HG03025 (cell line): ENCODE measurements around the gene POMT1.
"Not testable (repeated sequence)": the region's sequence is repeated elsewhere in the genome, so short reads cannot be mapped to it uniquely, and the experiment has no call there.

Experiments
- ATAC-seq: cut with Tn5 transposase; IDR thresholded peaks from one replicate; pipeline ENCODE4 v1.9.1; 2021; ENCODE audit warnings: mild to moderate bottlenecking, moderate library complexity; ENCODE audit not compliant: unreplicated experiment, low FRiP score

POMT1 gene

DNA sequence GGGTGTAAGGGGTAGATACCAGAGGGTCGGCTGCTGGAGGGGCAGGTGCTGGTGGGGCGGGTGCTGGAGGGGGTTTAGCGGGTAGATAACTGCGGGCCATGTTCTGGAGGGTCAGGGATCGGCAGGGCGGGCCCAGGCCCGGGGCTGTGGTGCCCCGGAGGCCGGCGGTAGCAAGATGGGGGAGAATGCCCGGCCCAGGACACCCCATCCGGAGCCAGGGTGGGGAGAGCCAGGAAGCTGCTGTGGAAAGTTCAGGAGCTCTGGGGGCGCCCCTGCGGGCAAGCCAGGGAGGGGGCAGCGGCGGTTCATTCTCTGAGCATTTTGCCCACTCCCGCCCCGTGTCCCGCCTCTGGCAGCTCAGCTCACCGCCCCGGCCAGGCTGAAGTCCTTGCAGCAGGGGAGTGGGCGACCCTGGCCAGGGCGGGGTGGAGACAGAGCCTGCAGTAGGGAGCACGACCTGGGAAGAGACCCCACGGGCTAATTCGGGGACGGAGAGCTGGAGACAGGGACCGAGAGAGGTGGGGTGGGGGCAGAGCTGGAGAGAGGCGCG lies 43.1 kb downstream of the POMT1 start:
- no peak for ATAC-seq

DNA sequence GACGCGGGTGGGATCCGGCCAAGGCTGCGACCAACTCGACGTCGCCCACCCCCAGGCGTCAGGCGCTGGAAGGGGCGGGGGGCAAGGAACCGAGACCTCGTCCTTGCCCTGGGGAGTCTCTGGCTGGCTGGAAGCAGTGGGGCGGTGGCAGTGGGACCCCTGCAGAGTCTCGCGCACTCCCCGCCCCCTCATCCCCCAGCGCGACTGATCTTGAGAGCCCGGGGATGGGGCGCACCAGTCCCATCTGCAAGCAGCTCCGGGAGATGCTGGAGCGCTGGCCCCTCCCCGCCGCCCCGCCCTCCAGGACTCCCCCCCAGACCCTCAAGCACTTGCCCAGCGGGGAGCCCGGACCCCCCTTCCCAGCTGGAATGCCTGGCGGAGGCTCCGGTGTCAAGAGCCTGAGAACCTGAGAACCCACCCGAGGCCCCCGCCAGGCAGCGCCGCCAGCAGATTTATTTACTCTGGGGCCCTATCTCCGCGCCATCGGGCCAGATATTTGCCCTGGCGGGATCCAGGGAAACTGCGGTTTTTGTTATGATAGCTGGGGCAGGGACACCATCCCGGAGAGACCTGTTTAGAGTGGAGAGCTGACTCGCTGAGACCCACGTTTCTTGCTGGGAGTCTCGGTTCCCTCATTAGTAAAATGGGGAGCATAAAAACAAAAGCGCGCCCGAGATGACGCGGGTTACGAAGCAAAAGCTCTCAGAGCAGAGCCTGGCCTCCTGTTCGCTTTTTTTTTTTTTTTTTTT lies 43.8 kb downstream of the POMT1 start:
- no peak for ATAC-seq

DNA sequence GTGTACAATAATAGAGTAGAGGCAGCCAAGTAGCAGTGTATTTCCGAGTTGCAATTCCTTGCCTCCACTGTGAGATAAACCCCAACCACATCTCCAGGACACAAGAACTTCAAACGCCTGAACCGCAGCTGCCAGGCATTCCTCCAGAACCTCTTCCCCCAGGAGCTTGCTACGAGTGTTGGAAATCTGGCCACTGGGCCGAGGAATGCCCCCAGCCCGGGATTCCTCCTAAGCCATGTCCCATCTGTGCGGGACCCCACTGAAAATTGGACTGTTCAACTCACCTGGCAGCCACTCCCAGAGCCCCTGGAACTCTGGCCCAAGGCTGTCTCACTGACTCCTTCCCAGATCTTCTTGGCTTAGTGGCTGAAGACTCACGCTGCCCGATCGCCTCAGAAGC lies 46.5 kb downstream of the POMT1 start:
- ATAC-seq, result not testable (repeated sequence)

DNA sequence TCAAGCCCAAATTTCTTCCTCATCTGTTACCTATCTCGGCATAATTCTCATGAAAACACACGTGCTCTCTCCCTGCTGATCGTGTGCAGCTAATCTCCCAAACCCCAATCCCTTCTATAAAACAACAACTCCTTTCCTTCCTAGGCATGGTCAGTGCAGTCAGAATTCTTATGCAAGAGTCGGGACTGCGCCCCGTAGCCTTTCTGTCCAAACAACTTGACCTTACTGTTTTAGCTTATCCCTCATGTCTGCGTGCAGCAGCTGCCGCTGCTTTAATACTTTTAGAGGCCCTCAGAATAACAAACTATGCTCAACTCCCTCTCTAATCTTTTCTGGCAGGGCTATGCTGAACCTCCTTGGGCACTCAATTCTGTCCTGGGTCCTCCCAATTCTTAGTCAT lies 47.7 kb downstream of the POMT1 start:
- not testable (repeated sequence) for ATAC-seq

DNA sequence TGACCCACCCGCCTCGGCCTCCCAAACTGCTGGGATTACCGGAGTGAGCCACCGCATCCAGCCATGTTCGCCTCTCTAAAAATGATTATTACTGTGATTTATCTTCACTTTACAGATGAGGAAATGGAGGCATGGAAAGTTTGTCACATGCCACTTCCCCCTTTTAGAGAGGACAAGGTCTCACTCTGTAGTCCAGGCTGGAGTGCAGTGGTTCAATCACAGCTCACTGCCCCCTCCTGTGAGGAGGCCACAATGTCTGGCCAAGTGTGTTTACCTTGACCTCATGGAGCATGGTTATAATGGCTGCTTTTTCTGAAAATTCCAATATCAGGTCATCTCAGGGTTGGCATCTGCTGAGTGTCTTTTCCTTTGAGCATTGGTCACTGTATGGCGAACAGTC lies 49.3 kb downstream of the POMT1 start:
- no peak for ATAC-seq

DNA sequence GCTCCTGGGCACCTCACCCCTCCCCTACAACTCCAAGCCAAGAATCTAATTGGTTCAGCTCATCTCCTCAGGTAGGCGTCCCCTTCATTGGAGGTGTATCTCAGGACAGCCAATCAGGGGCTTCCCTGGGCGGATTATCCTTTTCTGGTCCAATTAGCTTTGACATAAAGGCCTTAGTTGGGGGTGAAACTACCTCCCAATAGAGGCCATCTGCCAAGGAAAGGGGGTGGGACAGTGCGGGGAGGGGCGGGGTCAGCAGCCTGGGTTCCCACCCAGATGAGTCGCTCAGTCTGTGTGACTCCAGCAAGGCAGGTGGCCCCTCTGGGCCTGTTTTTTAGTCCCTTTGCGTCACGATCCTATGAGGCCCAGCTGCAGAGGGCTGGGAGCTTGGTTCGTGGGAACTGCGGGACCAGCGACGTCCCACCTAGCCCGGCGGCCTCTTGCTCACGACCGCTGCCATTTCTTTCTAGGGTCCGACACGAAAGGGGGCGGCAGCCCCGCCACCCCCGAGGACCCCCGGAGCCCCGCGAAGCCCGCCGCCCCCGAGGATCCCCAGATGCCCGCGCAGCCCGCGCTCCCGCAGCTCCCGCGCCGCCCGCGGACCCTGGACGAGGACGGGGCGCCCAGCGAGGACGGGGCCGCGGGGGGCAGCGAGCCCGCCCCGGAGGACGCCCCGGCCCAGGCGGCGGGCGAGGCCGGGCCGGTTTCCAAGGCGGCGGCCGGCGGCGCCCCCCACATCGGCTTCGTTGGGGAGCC lies 51.5 kb downstream of the POMT1 start:
- ATAC-seq, result no peak

DNA sequence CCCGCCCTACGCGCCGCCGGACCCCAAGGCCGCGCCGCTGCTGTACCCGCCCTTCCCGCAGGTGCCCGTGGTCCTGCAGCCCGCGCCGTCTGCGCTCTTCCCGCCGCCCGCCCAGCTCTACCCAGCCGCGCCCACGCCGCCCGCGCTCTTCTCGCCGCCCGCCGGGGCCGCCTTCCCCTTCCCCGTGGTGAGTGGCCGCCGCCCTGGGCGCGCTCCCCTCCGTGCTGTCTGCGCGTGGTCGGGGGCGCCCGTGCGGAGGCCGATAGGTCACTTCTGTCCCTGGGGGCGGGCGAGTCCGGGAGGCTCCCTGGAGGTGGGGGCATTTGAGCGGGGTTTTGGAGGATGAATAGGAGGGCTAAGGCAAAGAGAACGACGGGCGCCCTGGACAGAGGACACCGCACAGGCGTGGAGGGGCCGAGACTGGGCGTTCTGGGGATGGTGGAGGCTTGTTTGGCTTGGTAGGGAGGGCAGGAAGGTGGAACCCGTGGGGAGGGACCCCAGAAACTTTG lies 52.2 kb downstream of the POMT1 start:
- ATAC-seq, result no peak

DNA sequence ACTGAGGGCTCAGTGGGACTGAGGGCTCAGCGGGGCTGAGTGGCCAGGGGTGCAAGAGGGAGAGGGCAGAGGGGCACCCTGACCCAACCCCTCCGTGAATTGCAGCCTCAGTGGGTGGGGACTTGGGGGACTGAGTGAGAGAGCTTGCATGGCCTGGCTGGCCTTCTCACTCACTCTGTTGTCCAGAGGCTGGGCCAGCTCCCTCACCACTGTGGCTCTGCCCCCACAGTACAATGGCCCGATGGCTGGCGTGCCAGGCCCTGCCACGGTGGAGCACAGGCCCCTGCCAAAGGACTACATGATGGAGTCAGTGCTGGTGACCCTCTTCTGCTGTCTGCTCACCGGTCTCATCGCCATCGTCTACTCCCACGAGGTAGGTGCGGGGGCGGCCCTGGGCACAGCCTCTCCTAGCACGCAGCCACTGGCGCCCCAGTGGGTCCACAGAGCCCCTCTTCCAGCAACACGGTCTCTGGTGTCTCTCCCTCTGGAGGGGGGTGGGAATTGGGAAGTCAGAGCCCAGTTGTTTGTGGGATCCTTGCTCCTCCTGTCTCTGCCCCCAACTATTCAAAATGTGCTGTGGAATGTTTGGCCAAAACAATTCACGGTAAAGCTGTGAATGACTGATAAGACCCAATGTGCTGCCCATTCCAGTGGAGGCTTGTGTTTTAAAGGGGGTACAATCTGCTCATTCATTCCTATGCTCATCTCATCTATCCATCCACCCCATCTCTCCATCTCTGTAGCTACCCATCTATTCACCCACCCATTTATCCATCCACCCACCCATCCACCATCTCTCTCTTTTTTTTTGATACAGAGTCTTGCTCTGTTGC lies 53.3 kb downstream of the POMT1 start:
- ATAC-seq, result no peak

DNA sequence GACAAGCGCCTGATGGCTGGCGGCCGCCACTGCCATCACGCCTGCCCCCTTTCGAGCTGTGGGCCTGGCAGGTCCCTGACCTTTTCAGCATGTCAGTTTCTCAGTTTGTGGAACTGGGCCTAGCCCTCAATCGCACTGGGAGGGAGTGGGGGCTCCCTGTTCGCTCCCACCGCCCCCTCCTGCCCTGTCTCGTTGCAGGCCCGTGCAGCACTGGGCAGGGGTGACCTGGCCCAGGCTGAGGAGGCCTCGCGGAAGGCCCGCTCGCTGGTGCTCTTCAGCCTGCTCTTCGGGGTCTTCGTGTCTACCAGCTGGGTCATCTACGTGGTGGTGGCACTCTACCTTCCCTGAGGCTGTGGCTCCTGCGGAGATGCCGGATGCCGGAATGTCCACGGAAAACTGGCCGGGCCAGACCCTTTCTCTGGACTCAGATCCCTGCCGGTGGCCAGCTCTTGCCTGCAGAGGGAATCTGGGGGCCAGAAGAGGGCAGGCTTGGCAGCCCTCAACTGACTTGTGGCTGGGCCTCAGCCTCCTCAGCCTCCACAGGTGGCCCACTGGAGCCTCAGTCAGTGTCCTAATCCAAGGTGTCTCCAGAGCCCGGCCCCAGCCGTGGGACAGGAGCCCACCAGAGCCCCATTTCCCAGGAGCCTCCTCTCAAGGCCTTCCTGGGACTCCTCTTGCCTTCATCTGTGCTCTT lies 55.3 kb downstream of the POMT1 start:
- ATAC-seq, result no peak

DNA sequence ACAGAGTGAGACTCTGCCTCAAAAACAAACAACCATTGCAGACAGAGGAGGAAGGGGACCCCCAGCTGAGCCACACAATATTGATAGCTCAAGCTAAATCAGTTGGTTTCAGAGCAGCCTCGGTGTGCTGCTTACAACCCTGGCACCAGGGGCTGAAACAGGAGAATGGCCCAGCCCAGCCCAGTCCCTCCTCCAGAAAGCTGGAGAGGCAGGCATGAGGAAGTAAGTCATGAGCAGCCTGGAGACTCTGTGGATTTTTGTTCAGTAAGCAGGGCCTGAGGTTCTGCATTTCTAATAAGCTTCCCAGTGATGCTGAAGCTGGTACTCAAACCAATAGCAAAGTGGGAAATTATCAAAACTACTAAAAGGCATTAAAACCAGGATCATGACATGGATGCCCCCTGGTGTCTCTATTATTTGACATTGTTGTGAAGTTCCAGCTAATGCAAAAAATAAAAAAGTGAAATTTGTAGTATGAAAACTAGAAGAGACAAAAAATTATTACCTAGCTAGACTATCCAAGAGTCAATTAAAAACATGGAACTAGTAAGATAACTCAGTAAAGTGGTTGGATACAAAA lies 56.8 kb downstream of the POMT1 start:
- no peak for ATAC-seq

DNA sequence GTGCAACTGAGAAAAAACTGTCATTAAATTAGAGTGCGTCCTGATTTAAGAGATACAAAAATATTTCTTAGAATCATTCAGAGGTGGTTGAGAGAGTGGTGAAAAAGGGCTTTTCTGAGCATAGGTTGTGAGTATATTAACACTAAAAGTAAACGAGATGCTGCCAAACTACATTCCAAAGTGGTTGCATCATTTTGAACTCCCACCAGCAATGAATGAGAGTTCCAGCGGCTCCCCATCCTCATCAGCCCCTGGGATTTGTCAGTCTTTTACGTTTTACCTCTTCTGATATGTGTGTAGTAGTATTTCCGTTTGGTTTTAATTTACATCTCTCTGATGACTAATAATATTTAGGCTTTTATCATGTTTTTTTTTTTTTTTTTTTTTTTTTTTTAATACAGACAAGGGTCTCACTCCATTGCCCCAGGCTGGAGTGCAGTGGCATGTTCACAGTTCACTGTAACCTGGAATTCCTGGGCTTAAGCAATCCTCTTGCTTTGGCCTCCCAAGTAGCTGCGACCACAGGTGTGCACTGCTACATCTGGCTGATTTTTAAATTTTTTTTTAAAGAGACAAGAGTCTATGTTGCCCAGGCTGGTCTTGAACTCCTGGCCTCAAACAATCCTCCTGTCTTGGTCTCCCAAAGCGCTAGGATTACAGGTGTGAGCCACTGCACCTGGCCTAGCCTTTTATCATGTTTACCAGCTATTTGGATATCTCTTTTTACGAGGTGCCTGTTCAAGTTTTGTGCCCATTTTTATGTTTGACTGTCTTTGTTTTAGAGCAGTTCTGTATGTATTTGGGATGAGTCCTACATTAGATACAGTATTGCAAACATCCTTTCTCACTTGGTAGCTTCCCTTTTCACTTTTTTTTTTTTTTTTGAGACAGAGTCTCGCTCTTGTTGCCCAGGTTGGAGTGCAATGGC lies 59.6 kb downstream of the POMT1 start:
- no peak for ATAC-seq

DNA sequence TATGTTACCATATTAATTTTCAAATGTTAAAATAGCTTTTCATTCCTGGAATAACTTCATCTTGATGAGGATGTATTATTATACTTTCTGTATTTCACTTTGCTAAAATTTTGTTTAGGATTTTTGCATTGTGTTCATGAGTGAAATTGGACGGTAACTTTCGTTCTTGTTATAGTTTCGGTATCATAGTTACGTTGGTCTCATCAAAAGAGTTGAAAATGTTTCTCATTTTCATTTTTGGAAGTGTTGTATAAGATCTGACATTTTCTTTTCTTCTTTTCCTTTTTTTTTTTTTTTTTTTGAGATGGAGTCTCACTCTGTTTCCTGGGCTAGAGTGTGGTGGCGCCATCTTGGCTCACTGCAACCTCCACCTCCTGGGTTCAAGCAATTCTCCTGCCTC lies 62.7 kb downstream of the POMT1 start:
- no peak for ATAC-seq

DNA sequence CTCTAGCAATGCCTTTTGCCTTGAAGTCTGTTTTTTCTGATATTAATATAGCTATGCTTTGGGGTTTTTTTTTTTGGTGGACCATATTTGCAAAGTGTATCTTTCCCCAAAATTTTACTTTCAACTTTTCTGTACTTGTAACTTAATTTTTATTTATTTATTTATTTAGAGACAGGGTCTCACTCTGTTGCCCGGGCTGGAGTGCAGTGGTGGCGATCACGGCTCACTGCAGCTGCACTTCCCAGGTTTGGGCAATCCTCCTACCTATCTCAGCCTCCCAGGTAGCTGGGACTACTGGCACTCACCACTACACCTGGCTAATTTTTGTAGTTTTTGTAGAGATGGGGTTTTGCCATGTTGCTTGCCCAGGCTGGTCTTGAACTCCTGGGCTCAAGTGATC lies 63.4 kb downstream of the POMT1 start:
- ATAC-seq, result no peak

DNA sequence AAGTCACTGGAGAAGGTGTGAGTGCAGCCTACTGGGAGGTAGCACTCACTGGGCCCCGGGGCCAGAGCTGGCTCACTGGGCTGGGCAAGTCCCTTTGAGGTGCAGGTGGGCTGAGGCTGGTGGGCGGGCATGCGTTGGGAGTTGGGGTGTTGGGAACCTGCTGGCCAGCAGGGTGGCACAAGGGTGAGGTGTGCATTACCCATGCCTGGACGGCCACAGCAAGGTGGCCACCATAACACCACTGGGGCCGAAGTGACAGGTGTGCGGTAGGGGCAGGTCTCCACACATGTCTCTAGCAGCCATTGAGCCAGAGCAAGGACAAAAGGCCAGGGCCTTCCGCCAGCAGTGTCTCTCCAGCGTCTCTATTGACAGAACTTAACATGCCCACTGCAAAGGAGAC lies 65.2 kb downstream of the POMT1 start:
- no peak for ATAC-seq
